A549 (cell line): ENCODE measurements around the gene BCL2. TPM values are rescaled to one million over a fixed set of nuclear protein-coding genes. Genes with fewer than 3 reads are reported as not detected.

Source experiments
- ATAC-seq, 2 experiments: fragments of 200-7000 bp in 1 of 2; fragments of >200 bp in 1 of 2; cut with Nextera tagmentation in 1 of 2; cut with Tn5 transposase in 1 of 2; 3 replicates each; pipeline versions ENCODE4 v1.8.0 to v1.9.1; 2018 to 2020; ENCODE audit warnings: mild to moderate bottlenecking in 1 of 2, moderate library complexity in 1 of 2
- CTCF ChIA-PET: fragments of 300-600 bp; sonication (Branson Sonifier 250); formaldehyde crosslinking; extraction: SDS; loops from one replicate; lab custom pipeline; 2021; ENCODE audit warnings: antibody characterized with exemption, inconsistent platforms; lab: Yijun Ruan, JAX
- POLR2A ChIA-PET: fragments of 350-600 bp; formaldehyde crosslinking; extraction: SDS; loops from one replicate; lab custom pipeline; 2021; ENCODE audit warnings: antibody characterized with exemption, inconsistent platforms; lab: Yijun Ruan, JAX
- DNase-seq, 2 experiments: peaks; one replicate each; pipeline versions ENCODE4 v3.0.0 to v3.0.0-alpha.2; 2011 to 2016; ENCODE audit warnings: low read depth in 1 of 2, low spot score in 1 of 2
- FAIRE-seq: peaks from 2 replicates; lab custom pipeline; 2011; peaks lifted over from hg19 to GRCh38; lab: Jason Lieb, UNC
- H3K27ac ChIP-seq, 2 experiments: fragments of >200 bp; sonication (Bioruptor Twin); formaldehyde crosslinking; 3 replicates each; pipeline ENCODE4 v1.5.1; 2016 to 2017
- H3K4me1 ChIP-seq: fragments of >200 bp; sonication (Bioruptor Twin); formaldehyde crosslinking; 3 replicates; pipeline ENCODE4 v1.6.1; 2016
- H3K4me2 ChIP-seq: fragments of >200 bp; sonication (Bioruptor Twin); formaldehyde crosslinking; 3 replicates; pipeline ENCODE4 v1.6.1; 2016
- H3K4me3 ChIP-seq: fragments of >200 bp; sonication (Bioruptor Twin); formaldehyde crosslinking; 3 replicates; pipeline ENCODE4 v1.5.1; 2016
- H3K9me3 ChIP-seq: fragments of >200 bp; sonication (Bioruptor Twin); formaldehyde crosslinking; 3 replicates; pipeline ENCODE4 v1.6.1; 2016
- CBX2 ChIP-seq: fragments of 200-600 bp; sonication (generic); IDR thresholded peaks from 2 replicates; pipeline ENCODE4 v1.6.1; 2016; ENCODE audit warnings: low read depth, mild to moderate bottlenecking, borderline replicate concordance
- CEBPB ChIP-seq, 2 experiments: fragments of >200 bp in 1 of 2; sonication (Bioruptor Twin) in 1 of 2; formaldehyde crosslinking in 1 of 2; IDR thresholded peaks; 2 replicates each; pipeline ENCODE4 v1.6.1; 2012 to 2016
- CHD2 ChIP-seq: fragments of 150-350 bp; IDR thresholded peaks from 2 replicates; pipeline ENCODE4 v1.6.1; 2014; ENCODE audit warnings: low read length; ENCODE audit not compliant: partially characterized antibody
- EHMT2 ChIP-seq: fragments of 200-600 bp; sonication (generic); IDR thresholded peaks from 2 replicates; pipeline ENCODE4 v1.6.1; 2016; ENCODE audit warnings: antibody characterized with exemption, low read depth, mild to moderate bottlenecking, moderate library complexity
- FOXS1 ChIP-seq: fragments of 250-450 bp; sonication (Bioruptor Pico); IDR thresholded peaks from 2 replicates; pipeline ENCODE4 v1.5.0; 2020; ENCODE audit warnings: mild to moderate bottlenecking, moderate library complexity
- HDAC2 ChIP-seq: fragments of 200-600 bp; sonication (generic); IDR thresholded peaks from 2 replicates; pipeline ENCODE4 v1.6.1; 2016
- HES2 ChIP-seq: fragments of >200 bp; sonication (Bioruptor Twin); formaldehyde crosslinking; IDR thresholded peaks from 2 replicates; pipeline ENCODE4 v1.6.1; 2016
- HEYL ChIP-seq: fragments of 250-450 bp; sonication (Bioruptor Pico); IDR thresholded peaks from 2 replicates; pipeline ENCODE4 v1.8.0; 2021; ENCODE audit warnings: mild to moderate bottlenecking, moderate library complexity
- HMGXB4 ChIP-seq: fragments of 250-450 bp; sonication (Bioruptor Pico); IDR thresholded peaks from 2 replicates; pipeline ENCODE4 v1.5.0; 2021; ENCODE audit warnings: mild to moderate bottlenecking, moderate library complexity, borderline replicate concordance
- HOXB13 ChIP-seq: fragments of 250-450 bp; sonication (Bioruptor Pico); IDR thresholded peaks from 2 replicates; pipeline ENCODE4 v1.5.0; 2020; ENCODE audit warnings: low read depth, mild to moderate bottlenecking, moderate library complexity
- JUN ChIP-seq, 2 experiments: fragments of >200 bp; sonication (Bioruptor Twin); formaldehyde crosslinking; IDR thresholded peaks; 2 replicates in 1 of 2; 3 replicates in 1 of 2; pipeline ENCODE4 v1.6.1; 2016 to 2017
- KDM1A ChIP-seq: fragments of 200-600 bp; sonication (generic); IDR thresholded peaks from 2 replicates; pipeline ENCODE4 v1.6.1; 2016; ENCODE audit warnings: low read depth, mild to moderate bottlenecking
- MYC ChIP-seq: IDR thresholded peaks from 2 replicates; pipeline ENCODE4 v1.6.1; 2012; ENCODE audit warnings: mild to moderate bottlenecking, inconsistent platforms, low read length, improper control_type of control experiment, borderline replicate concordance
- NFE2L2 ChIP-seq: fragments of 150-350 bp; conservative IDR thresholded peaks from 2 replicates; pipeline ENCODE4 v1.6.1; 2014; ENCODE audit warnings: low read length
- NPAS2 ChIP-seq: fragments of 250-450 bp; sonication (Bioruptor Pico); IDR thresholded peaks from 2 replicates; pipeline ENCODE4 v1.8.0; 2022; ENCODE audit warnings: mild to moderate bottlenecking, moderate library complexity, borderline replicate concordance
- NR3C1 ChIP-seq: fragments of >200 bp; sonication (Bioruptor Twin); formaldehyde crosslinking; IDR thresholded peaks from 3 replicates; pipeline ENCODE4 v1.6.1; 2017
- PBX3 ChIP-seq: IDR thresholded peaks from 2 replicates; pipeline ENCODE4 v1.6.1; 2012
- RARB ChIP-seq: fragments of 250-450 bp; sonication (Bioruptor Pico); IDR thresholded peaks from 2 replicates; pipeline ENCODE4 v1.8.0; 2021; ENCODE audit warnings: mild to moderate bottlenecking, moderate library complexity
- RCOR1 ChIP-seq: fragments of 150-350 bp; IDR thresholded peaks from 2 replicates; pipeline ENCODE4 v1.6.1; 2014; ENCODE audit warnings: antibody characterized with exemption, low read length, low read depth
- RNF2 ChIP-seq: fragments of 200-600 bp; sonication (generic); IDR thresholded peaks from 2 replicates; pipeline ENCODE4 v1.6.1; 2016; ENCODE audit warnings: low read depth, mild to moderate bottlenecking, antibody characterized with exemption, moderate library complexity, borderline replicate concordance
- SMC3 ChIP-seq: fragments of >200 bp; sonication (Bioruptor Twin); formaldehyde crosslinking; IDR thresholded peaks from 3 replicates; pipeline ENCODE4 v1.6.1; 2018; ENCODE audit warnings: inconsistent platforms
- SREBF2 ChIP-seq: fragments of 450-650 bp; IDR thresholded peaks from 2 replicates; pipeline ENCODE4 v1.6.1; 2014; ENCODE audit warnings: mild to moderate bottlenecking, moderate library complexity
- ZC3H11A ChIP-seq: fragments of 450-650 bp; IDR thresholded peaks from 2 replicates; pipeline ENCODE4 v1.6.1; 2014; ENCODE audit warnings: antibody characterized with exemption, mild to moderate bottlenecking
- ZFP36 ChIP-seq: fragments of 450-650 bp; IDR thresholded peaks from 2 replicates; pipeline ENCODE4 v1.6.1; 2014; ENCODE audit warnings: borderline replicate concordance; ENCODE audit not compliant: partially characterized antibody
- whole genome bisulfite sequencing: methylation state at CpG from one replicate; pipeline ENCODE4 v1.1.6; 2017; ENCODE audit errors: missing lambda C conversion rate; 5-methylcytosine and 5-hydroxymethylcytosine counted together
- polyA plus RNA-seq, 4 experiments: library from polyadenylated mRNA; depleted of rRNA in 3 of 4; stranded (reverse); fragments of >200 nt; fragmentation: RNase III in 1 of 4; extraction: RNeasy Plus Mini Kit Qiagen cat#74134 plus additional on column Dnase treatment in 1 of 4; gene quantifications; 2 replicates in 3 of 4; 3 replicates in 1 of 4; pipeline ENCODE4 v1.2.3, GENCODE V29; 2011 to 2017
- TF ChIP-seq, protein P1 (sequence below): fragments of 150-350 bp; IDR thresholded peaks from 2 replicates; pipeline ENCODE4 v1.6.1; 2014; ENCODE audit warnings: low read depth, mild to moderate bottlenecking, low read length

The BCL2 gene
- polyA plus RNA-seq, 2 of the 4 experiments (the other 2 are of a cell fraction), result 0.50 to 0.61 TPM

DNA sequence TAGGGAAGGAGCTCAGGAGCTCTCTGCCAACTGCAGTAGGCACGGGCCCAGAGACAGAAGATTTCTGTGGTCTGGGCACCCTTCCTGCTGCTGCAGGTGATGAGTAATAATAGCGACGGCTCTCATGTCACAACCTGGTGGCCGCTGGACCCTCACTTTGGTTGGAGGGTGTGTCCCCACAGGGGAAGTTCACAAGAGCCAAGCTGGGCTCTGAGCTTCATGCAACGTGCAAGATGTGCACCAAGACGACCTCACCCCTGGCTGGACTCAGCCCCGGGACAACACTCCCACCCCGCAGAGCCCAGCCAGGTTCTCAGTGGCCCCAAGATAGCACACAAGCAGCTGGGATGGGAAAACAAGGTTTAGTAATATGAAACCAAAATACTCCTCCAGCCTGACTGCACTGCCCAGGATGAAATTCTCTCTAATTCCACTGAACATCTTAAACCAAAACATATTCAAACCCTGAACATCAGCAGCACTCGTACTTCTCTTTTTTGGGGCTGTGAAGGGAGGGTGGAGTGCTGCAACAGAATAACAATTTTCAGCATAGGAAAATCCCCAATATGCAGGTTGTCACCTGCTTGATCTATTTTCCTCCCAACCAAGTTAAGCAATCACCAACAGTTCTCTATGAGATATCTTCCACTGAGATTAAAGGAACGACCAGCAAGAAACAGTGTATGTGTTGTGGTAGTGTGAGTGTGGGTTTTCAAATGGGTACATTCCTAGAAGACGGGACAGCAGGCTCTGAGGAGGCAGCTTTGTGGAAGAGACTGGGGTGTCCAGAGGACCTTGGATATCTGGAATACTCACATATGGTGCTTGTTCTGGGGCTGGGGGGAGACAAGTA is 26.5 kb downstream of the BCL2 start (continued):
- TF ChIP-seq HMGXB4 (CRISPR knock-in tag) (no peak), CHD2 (no peak), JUN (IDR thresholded peaks at IDR 0.05) (no peak), CBX2 (no peak), SMC3 (no peak), HDAC2 (no peak), RARB (CRISPR knock-in tag) (no peak), HOXB13 (CRISPR knock-in tag) (no peak), RNF2 (no peak), EHMT2 (no peak), SREBF2 (no peak), NR3C1 (no peak)

DNA sequence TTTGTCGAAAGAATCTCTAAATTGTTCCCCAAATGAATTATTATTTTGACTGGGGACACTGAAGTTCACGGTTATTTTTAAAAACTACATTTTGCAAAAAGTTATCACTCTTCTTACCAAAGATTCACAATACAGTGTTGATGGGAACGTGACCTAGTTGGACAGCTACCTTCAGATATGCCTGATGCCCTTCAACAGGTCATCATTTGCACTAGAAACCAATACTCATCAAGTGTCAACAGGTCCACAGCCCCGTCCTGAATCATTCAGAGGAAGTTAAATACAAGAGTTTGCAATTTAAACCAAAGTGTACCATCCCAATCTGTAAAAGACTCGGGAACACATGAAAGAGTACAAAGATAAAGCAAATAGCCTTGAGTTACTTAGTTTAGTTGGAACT is 28.3 kb downstream of the BCL2 start:
- DNase-seq (no peak), FAIRE-seq (no peak), ATAC-seq (no peak)
- no peak for TF ChIP-seq ZFP36
- TF ChIP-seq RNF2, result no peak
- no peak for TF ChIP-seq NFE2L2
- TF ChIP-seq MYC, result no peak
- no peak for TF ChIP-seq KDM1A
- no peak for TF ChIP-seq FOXS1 (CRISPR knock-in tag)
- TF ChIP-seq PBX3, result no peak
- TF ChIP-seq CEBPB (IDR thresholded peaks at IDR 0.05), result no peak
- TF ChIP-seq HES2, result no peak
- TF ChIP-seq RARB (CRISPR knock-in tag), result no peak
- no peak for TF ChIP-seq NPAS2 (CRISPR knock-in tag)
- no peak for TF ChIP-seq ZC3H11A
- TF ChIP-seq RCOR1, result no peak
- TF ChIP-seq, protein P1, sequence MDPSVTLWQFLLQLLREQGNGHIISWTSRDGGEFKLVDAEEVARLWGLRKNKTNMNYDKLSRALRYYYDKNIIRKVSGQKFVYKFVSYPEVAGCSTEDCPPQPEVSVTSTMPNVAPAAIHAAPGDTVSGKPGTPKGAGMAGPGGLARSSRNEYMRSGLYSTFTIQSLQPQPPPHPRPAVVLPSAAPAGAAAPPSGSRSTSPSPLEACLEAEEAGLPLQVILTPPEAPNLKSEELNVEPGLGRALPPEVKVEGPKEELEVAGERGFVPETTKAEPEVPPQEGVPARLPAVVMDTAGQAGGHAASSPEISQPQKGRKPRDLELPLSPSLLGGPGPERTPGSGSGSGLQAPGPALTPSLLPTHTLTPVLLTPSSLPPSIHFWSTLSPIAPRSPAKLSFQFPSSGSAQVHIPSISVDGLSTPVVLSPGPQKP, result no peak
- TF ChIP-seq HEYL (CRISPR knock-in tag), result no peak
- H3K4me3 ChIP-seq, result no peak overlapping the region
- no peaks in the 10 kb centered on the region for H3K4me1 ChIP-seq
- ChIA-PET CTCF (interaction anchor here (0.6 kb wide), 1 partner anchor 160 kb away, joined by 3 read pairs; no protein-coding TSS in a partner anchor), POLR2A (no interaction called here)
- H3K4me2 ChIP-seq, result no peak overlapping the region
- H3K27ac ChIP-seq, result no peak overlapping the region
- no peaks in the 10 kb centered on the region for H3K9me3 ChIP-seq
- WGBS, result 22% methylated on average over 5 of the region's 5 CpGs
